GM12875 (cell line): Measurements from ENCODE around the gene FBXO4.

Source experiments
- H3K4me3 ChIP-seq: one replicate; pipeline ENCODE4 v1.5.1; 2011; ENCODE audit warnings: low read depth, low read length, control low read depth
- TF ChIP-seq, protein P1 (sequence below): IDR thresholded peaks from 2 replicates; pipeline ENCODE4 v1.5.1; 2011; ENCODE audit warnings: low read depth, mild to moderate bottlenecking, control low read depth, inconsistent platforms, low read length, moderate library complexity, borderline replicate concordance; ENCODE audit not compliant: insufficient read depth

FBXO4 gene, protein sequence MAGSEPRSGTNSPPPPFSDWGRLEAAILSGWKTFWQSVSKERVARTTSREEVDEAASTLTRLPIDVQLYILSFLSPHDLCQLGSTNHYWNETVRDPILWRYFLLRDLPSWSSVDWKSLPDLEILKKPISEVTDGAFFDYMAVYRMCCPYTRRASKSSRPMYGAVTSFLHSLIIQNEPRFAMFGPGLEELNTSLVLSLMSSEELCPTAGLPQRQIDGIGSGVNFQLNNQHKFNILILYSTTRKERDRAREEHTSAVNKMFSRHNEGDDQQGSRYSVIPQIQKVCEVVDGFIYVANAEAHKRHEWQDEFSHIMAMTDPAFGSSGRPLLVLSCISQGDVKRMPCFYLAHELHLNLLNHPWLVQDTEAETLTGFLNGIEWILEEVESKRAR

GRCh38 chr5:41924872-41925554, at the start of gene FBXO4:
TSS of gene FBXO4 (plus strand) at chr5:41925281. CDS start at chr5:41925310, 29 bp downstream.
- H3K4me3 ChIP-seq, result peak within 1 kb of the TSS; percentile 73
- TF ChIP-seq, protein P1, sequence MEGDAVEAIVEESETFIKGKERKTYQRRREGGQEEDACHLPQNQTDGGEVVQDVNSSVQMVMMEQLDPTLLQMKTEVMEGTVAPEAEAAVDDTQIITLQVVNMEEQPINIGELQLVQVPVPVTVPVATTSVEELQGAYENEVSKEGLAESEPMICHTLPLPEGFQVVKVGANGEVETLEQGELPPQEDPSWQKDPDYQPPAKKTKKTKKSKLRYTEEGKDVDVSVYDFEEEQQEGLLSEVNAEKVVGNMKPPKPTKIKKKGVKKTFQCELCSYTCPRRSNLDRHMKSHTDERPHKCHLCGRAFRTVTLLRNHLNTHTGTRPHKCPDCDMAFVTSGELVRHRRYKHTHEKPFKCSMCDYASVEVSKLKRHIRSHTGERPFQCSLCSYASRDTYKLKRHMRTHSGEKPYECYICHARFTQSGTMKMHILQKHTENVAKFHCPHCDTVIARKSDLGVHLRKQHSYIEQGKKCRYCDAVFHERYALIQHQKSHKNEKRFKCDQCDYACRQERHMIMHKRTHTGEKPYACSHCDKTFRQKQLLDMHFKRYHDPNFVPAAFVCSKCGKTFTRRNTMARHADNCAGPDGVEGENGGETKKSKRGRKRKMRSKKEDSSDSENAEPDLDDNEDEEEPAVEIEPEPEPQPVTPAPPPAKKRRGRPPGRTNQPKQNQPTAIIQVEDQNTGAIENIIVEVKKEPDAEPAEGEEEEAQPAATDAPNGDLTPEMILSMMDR, result peak; percentile 70

DNA sequence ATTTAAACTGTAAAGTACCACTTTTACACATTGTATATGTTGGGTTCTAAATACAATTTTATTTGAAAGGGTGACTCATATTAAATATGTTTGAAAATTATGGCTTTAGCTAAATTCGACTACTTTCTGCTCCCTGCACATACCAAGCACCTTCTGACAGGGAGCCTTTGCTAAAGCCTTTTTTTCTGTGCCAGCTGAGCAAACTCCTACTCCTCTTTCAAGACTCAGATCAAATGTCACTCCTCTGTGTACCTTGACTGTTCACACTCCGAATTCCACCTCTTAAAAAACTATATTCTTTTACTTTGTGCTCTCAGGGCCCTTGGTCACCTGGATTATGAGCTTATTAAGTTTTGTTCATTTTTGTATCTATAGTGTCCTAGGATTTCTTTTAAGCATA, 48.4 kb upstream of the FBXO4 start:
- TF ChIP-seq, protein P1, result no peak
- H3K4me3 ChIP-seq, result no peak overlapping the region

- H3K4me3 ChIP-seq, result no peak overlapping the region
- TF ChIP-seq, protein P1, result no peak
Observed at GRCh38 chr5:41877408-41877807, 47.7 kb upstream of the FBXO4 start.

DNA sequence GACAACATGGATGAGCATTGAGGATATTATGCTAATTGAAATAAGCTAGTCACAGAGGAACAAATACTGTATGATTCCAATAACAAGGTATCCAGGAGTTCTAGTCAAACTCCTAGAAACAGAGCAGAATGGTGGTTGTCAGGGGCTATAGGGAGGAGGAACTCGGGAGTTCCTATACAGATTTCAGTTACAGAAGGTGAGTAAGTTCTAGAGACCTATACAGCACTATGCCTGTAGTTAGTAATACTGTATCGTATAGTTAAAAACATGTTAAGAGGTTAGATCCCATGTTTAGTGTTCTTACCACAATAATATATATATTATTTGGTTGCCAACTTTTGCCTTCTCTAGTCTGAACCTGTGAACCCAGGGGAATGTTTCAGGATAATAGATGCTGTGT, 46.9 kb upstream of the FBXO4 start:
- TF ChIP-seq, protein P1, result no peak
- no peak overlapping the region for H3K4me3 ChIP-seq

DNA sequence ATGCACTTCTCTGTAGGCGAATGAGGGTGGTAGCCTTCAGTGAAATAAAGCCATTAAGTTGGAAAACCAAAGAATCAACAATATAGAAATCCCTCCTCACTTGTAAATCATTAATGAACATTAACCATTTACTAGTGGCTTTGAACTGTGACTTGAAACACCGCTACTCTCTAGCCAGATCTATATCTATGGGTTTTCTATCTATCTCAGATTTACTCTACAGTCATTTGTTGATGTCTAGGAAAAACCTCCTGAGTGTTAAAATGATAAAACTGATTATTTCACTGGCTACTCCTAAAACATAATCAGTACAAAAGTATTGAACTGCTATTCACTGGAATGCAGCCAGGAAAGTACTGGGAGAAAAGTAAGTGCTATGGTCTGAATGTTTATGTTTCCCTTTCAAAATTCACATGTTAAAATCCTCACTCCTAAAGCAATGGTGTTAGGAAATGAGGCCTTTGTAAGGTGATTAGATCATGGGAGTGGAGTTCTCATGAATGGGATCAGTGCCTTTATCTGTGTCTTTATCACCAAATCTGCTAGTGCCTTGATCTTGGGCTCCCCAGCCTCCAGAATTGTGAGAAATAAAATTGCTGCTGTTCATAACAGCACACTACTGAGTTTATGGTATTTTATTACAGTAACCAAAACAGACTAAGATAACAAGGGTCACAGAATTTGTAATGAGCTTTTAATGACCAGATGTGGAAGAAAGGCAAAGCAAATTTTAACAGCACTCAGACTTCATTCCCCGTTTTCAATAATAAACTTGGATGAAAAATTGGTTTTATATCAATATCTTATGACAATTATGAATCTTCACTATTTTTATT, 46.2 kb upstream of the FBXO4 start:
- no peak overlapping the region for H3K4me3 ChIP-seq
- TF ChIP-seq, protein P1, result no peak

GRCh38 chr5:41882765-41883164, 42.3 kb upstream of the FBXO4 start:
- no peak overlapping the region for H3K4me3 ChIP-seq
- TF ChIP-seq, protein P1, result no peak
